Neural progenitor cell (in vitro differentiated cells): ENCODE results near the gene ZNF586. TPM values are rescaled to one million over a fixed set of nuclear protein-coding genes. Genes with fewer than 3 reads are reported as not detected.

Experiments
- DNase-seq: peaks from one replicate; pipeline ENCODE4 v3.0.0-alpha.2; 2016; ENCODE audit warnings: low spot score
- H2AFZ ChIP-seq: fragments of 200-600 bp; sonication (generic); replicated peaks from 2 replicates; pipeline ENCODE4 v1.6.1; 2016; ENCODE audit warnings: antibody characterized with exemption
- H3F3A ChIP-seq: fragments of 200-600 bp; sonication (generic); 2 replicates; pipeline ENCODE4 v1.6.1; 2016; ENCODE audit warnings: antibody characterized with exemption, low read depth
- H3K27ac ChIP-seq: fragments of 200-600 bp; sonication (generic); 2 replicates; pipeline ENCODE4 v1.5.1; 2016; ENCODE audit warnings: mild to moderate bottlenecking
- H3K27me3 ChIP-seq: fragments of 200-600 bp; sonication (generic); 2 replicates; pipeline ENCODE4 v1.6.1; 2016; ENCODE audit warnings: mild to moderate bottlenecking, moderate library complexity
- H3K36me3 ChIP-seq: fragments of 200-600 bp; sonication (generic); 2 replicates; pipeline ENCODE4 v1.5.1; 2016
- H3K4me1 ChIP-seq: fragments of 200-600 bp; sonication (generic); 2 replicates; pipeline ENCODE4 v1.6.1; 2016; ENCODE audit warnings: mixed run types
- H3K4me2 ChIP-seq: fragments of 200-600 bp; sonication (generic); 2 replicates; pipeline ENCODE4 v1.6.1; 2016
- H3K4me3 ChIP-seq: fragments of 200-600 bp; sonication (generic); 2 replicates; pipeline ENCODE4 v1.5.1; 2016
- H3K79me2 ChIP-seq: fragments of 200-600 bp; sonication (generic); 2 replicates; pipeline ENCODE4 v1.6.1; 2016; ENCODE audit warnings: low read depth
- H3K9ac ChIP-seq: fragments of 200-600 bp; sonication (generic); 2 replicates; pipeline ENCODE4 v1.6.1; 2016
- H3K9me3 ChIP-seq: fragments of 200-600 bp; sonication (generic); 2 replicates; pipeline ENCODE4 v1.5.1; 2016; ENCODE audit warnings: low read depth
- H4K20me1 ChIP-seq: fragments of 200-600 bp; sonication (generic); 2 replicates; pipeline ENCODE4 v1.6.1; 2016; ENCODE audit warnings: low read depth
- H3K27ac Mint-ChIP-seq: 3 replicates; pipeline ENCODE4 v1.8.0; 2021; ENCODE audit warnings: mixed read lengths
- H3K27me3 Mint-ChIP-seq: 2 replicates; pipeline ENCODE4 v1.8.0; 2022; ENCODE audit warnings: low read depth, mild to moderate bottlenecking, inconsistent platforms, moderate library complexity, mixed read lengths; ENCODE audit not compliant: insufficient read depth
- H3K36me3 Mint-ChIP-seq: 3 replicates; pipeline ENCODE4 v1.8.0; 2021; ENCODE audit warnings: mixed read lengths
- H3K4me1 Mint-ChIP-seq: 3 replicates; pipeline ENCODE4 v1.8.0; 2021; ENCODE audit warnings: mixed read lengths
- H3K4me3 Mint-ChIP-seq: 3 replicates; pipeline ENCODE4 v1.8.0; 2021; ENCODE audit warnings: mild to moderate bottlenecking, moderate library complexity, mixed read lengths
- H3K9me3 Mint-ChIP-seq: 3 replicates; pipeline ENCODE4 v1.8.0; 2020; ENCODE audit warnings: mixed read lengths
- CTCF ChIP-seq: fragments of 200-600 bp; sonication (generic); IDR thresholded peaks from 2 replicates; pipeline ENCODE4 v1.5.1; 2017; ENCODE audit warnings: antibody characterized with exemption, mild to moderate bottlenecking
- EZH2 ChIP-seq: fragments of 200-600 bp; sonication (generic); IDR thresholded peaks from 2 replicates; pipeline ENCODE4 v1.6.1; 2017; ENCODE audit warnings: antibody characterized with exemption, mild to moderate bottlenecking, moderate library complexity
- EZH2phosphoT487 ChIP-seq: fragments of 200-600 bp; sonication (generic); IDR thresholded peaks from 2 replicates; pipeline ENCODE4 v1.6.1; 2017; ENCODE audit warnings: antibody characterized with exemption
- total RNA-seq: library from RNA; depleted of rRNA; stranded (reverse); fragments of >200 nt; gene quantifications from 2 replicates; pipeline ENCODE4 v1.2.3, GENCODE V29; 2015; ENCODE audit warnings: low replicate concordance

Gene ZNF586
- total RNA-seq, 1 donor from 2014 or later: 19.8 TPM

- Histone ChIP-seq H3K4me3 (peak overlapping the region; percentile 84), H3K4me1 (peaks cover 10% of the 10 kb centered on the region), H3K4me2 (peak overlapping the region; percentile 97), H3K79me2 (peaks cover 48% of the 10 kb centered on the region), H4K20me1 (peaks cover 34% of the 10 kb centered on the region), H3F3A (no peaks in the 10 kb centered on the region), H3K9ac (peak overlapping the region; percentile 87), H3K27ac (no peak overlapping the region), H3K36me3 (no peaks in the 10 kb centered on the region), H3K27me3 (no peaks in the 10 kb centered on the region), H3K9me3 (no peaks in the 10 kb centered on the region), H2AFZ (no peak overlapping the region)
- no peak for DNase-seq
- Mint-ChIP-seq H3K9me3 (peaks cover 62% of the 10 kb centered on the region), H3K4me3 (peak overlapping the region; percentile 96), H3K27me3 (peaks cover 7% of the 10 kb centered on the region), H3K27ac (no peak overlapping the region), H3K36me3 (peaks cover 56% of the 10 kb centered on the region), H3K4me1 (peaks cover 12% of the 10 kb centered on the region)
- TF ChIP-seq CTCF (no peak), EZH2phosphoT487 (no peak), EZH2 (no peak)
Observed at GRCh38 chr19:57748029-57748428, 21.4 kb upstream of the ZNF586 start.

GRCh38 chr19:57754091-57754673 is 15.3 kb upstream of the ZNF586 start:
- no peak overlapping the region for H3K4me3 Mint-ChIP-seq
- H3K36me3 Mint-ChIP-seq: peaks cover 93% of the 10 kb centered on the region
- peaks cover 31% of the 10 kb centered on the region for H4K20me1 ChIP-seq
- H3K4me2 ChIP-seq: no peak overlapping the region
- H3K9ac ChIP-seq: no peak overlapping the region
- H3K79me2 ChIP-seq: peaks cover 41% of the 10 kb centered on the region
- peaks cover 34% of the 10 kb centered on the region for H3K36me3 ChIP-seq
- H3K27ac ChIP-seq: no peak overlapping the region
- H2AFZ ChIP-seq: no peak overlapping the region
- H3F3A ChIP-seq: peaks cover 6% of the 10 kb centered on the region
- no peaks in the 10 kb centered on the region for H3K4me1 ChIP-seq
- DNase-seq: no peak
- H3K27me3 ChIP-seq: no peaks in the 10 kb centered on the region
- H3K9me3 Mint-ChIP-seq: peaks cover 69% of the 10 kb centered on the region
- no peak overlapping the region for H3K27ac Mint-ChIP-seq
- no peaks in the 10 kb centered on the region for H3K4me1 Mint-ChIP-seq
- no peak overlapping the region for H3K4me3 ChIP-seq
- no peaks in the 10 kb centered on the region for H3K9me3 ChIP-seq
- TF ChIP-seq CTCF (no peak), EZH2phosphoT487 (no peak), EZH2 (no peak)
- H3K27me3 Mint-ChIP-seq: peaks cover 5% of the 10 kb centered on the region

- no peaks in the 10 kb centered on the region for H3K4me1 ChIP-seq
- no peak overlapping the region for H3K9ac ChIP-seq
- no peaks in the 10 kb centered on the region for H3K9me3 ChIP-seq
- Mint-ChIP-seq H3K27ac (no peak overlapping the region), H3K4me3 (no peak overlapping the region), H3K4me1 (no peaks in the 10 kb centered on the region), H3K36me3 (peaks cover 89% of the 10 kb centered on the region), H3K27me3 (peaks cover 8% of the 10 kb centered on the region), H3K9me3 (peaks cover 64% of the 10 kb centered on the region)
- peaks cover 22% of the 10 kb centered on the region for H4K20me1 ChIP-seq
- peaks cover 6% of the 10 kb centered on the region for H3F3A ChIP-seq
- H3K36me3 ChIP-seq: peaks cover 34% of the 10 kb centered on the region
- H3K4me2 ChIP-seq: no peak overlapping the region
- H3K27ac ChIP-seq: no peak overlapping the region
- peaks cover 32% of the 10 kb centered on the region for H3K79me2 ChIP-seq
- TF ChIP-seq EZH2 (no peak), EZH2phosphoT487 (no peak), CTCF (no peak)
- H3K27me3 ChIP-seq: no peaks in the 10 kb centered on the region
- no peak overlapping the region for H2AFZ ChIP-seq
- H3K4me3 ChIP-seq: no peak overlapping the region
- no peak for DNase-seq
Observed at GRCh38 chr19:57755031-57755430, 14.4 kb upstream of the ZNF586 start.
